Measurements from ENCODE around the gene TMEM178B. TPM values are rescaled to one million over a fixed set of nuclear protein-coding genes. Genes with fewer than 3 reads are reported as not detected.

Gene TMEM178B
- polyA plus RNA-seq, 3 donors from 2014 or later = not detected

- no peaks in the 10 kb centered on the region for H3K4me1 Mint-ChIP-seq
- H3K4me3 Mint-ChIP-seq = no peak overlapping the region
- H3K9me3 Mint-ChIP-seq = peaks cover 0 to 2% (median 0%) of the 10 kb centered on the region in 6 donors
- H3K27me3 Mint-ChIP-seq (ENCODE audit: low read depth in 3 of 3) = peaks cover 1 to 5% (median 4%) of the 10 kb centered on the region in 3 donors
- no peaks in the 10 kb centered on the region for H3K36me3 Mint-ChIP-seq
- no peak overlapping the region for H3K27ac Mint-ChIP-seq
- no peak for DNase-seq
Observed at GRCh38 chr7:141417506-141417905, 343.6 kb downstream of the TMEM178B start.

DNA sequence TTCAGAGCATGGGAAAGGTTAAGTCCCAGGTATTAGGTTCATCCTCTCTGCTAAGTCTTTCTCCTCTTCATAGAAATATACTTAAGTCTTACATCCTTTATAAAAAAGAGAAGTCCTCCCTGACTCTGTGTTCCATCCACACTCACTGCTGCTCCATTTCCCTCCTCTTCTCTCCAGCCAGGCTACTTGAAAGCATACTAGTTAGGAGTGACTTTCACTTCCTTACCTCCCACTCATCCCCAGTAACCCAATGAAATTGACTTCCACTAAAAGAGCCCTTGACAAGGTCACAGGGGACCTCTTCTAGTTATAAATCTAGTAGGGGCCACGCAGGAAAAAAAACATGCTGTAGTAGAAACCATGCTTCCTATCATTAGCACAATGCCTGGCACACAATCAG, 344.2 kb downstream of the TMEM178B start:
- H3K9me3 Mint-ChIP-seq = peaks cover 0 to 2% (median 0%) of the 10 kb centered on the region in 6 donors
- no peak for DNase-seq
- no peak overlapping the region for H3K27ac Mint-ChIP-seq
- no peaks in the 10 kb centered on the region for H3K4me1 Mint-ChIP-seq
- peaks cover 1 to 8% (median 4%) of the 10 kb centered on the region in 3 donors for H3K27me3 Mint-ChIP-seq (ENCODE audit: low read depth in 3 of 3)
- no peak overlapping the region for H3K4me3 Mint-ChIP-seq
- H3K36me3 Mint-ChIP-seq = no peaks in the 10 kb centered on the region

DNA sequence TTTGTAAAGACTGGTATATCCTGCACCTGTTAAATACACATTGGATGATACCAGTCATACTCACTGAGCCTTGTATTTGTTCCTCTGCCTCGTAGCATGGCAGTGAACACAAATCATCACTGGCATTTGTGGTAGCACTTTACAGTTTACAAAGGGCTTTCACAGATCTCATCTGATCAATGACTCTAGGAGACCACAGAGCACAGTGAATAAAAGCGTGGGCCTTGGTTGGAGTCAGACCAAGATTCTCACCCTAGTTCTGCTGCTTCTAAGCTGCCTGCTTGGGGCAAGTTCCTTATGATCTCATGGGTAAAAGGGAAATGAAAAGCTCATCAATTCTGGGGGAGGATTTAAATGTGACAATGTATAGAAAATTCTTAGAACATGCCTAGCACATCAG, 347.4 kb downstream of the TMEM178B start:
- no peak overlapping the region for H3K4me3 Mint-ChIP-seq
- no peak for DNase-seq
- H3K36me3 Mint-ChIP-seq = no peaks in the 10 kb centered on the region
- H3K4me1 Mint-ChIP-seq = no peaks in the 10 kb centered on the region
- H3K9me3 Mint-ChIP-seq = peaks cover 0 to 2% (median 0%) of the 10 kb centered on the region in 6 donors
- no peak overlapping the region for H3K27ac Mint-ChIP-seq
- peaks cover 0 to 17% (median 1%) of the 10 kb centered on the region in 3 donors for H3K27me3 Mint-ChIP-seq (ENCODE audit: low read depth in 3 of 3)

GRCh38 chr7:141427134-141427533, 353.3 kb downstream of the TMEM178B start:
- Mint-ChIP-seq H3K9me3 (peaks cover 0 to 14% (median 0%) of the 10 kb centered on the region in 6 donors), H3K4me3 (no peak overlapping the region), H3K27ac (no peak overlapping the region), H3K4me1 (no peaks in the 10 kb centered on the region), H3K27me3 (ENCODE audit: low read depth in 3 of 3) (peaks cover 3 to 17% (median 8%) of the 10 kb centered on the region in 3 donors), H3K36me3 (peaks cover 0 to 3% (median 0%) of the 10 kb centered on the region in 3 donors)
- DNase-seq = no peak

DNA sequence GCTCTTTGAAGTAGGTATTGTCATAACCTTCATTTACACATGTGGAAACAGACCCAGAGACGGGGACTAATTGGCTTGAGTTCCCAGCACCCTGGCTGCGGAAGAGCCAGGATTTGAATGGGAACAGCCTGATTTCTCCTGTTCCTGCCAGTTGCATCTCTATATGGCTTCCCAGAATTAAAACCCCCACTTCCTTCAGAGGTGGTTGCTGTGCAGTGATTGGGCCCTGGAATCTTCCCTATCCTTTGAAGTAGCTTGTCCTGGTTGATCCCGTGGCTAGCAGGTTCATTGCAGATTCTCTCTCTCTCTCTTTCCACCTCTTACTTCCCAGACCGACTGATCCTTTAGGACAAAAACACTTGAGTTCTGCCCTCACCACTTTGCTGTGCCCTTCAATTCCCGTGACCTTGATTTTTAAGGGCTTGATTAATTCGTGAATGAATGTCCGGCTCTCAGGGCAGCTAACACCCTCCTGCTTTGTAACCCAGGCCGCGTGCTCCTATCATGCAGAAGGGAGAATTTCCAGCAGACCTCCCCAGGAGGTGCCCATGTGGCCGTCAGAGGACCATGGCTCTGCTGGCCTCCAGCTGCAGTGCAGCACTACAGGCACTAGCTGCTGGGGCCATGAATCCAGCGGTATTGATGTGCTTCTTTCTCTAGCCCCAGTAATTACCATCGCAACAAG, 356.7 kb downstream of the TMEM178B start:
- Mint-ChIP-seq H3K36me3 (peaks cover 0 to 3% (median 0%) of the 10 kb centered on the region in 3 donors), H3K9me3 (peaks cover 0 to 14% (median 0%) of the 10 kb centered on the region in 6 donors), H3K4me1 (no peaks in the 10 kb centered on the region), H3K27ac (no peak overlapping the region), H3K27me3 (ENCODE audit: low read depth in 3 of 3) (peaks cover 3 to 15% (median 11%) of the 10 kb centered on the region in 3 donors), H3K4me3 (no peak overlapping the region)
- no peak for DNase-seq

GRCh38 chr7:141431140-141431479, 357.2 kb downstream of the TMEM178B start:
- H3K27me3 Mint-ChIP-seq (ENCODE audit: low read depth in 3 of 3) = peaks cover 3 to 12% (median 11%) of the 10 kb centered on the region in 3 donors
- peaks cover 0 to 14% (median 0%) of the 10 kb centered on the region in 6 donors for H3K9me3 Mint-ChIP-seq
- H3K27ac Mint-ChIP-seq = no peak overlapping the region
- no peak overlapping the region for H3K4me3 Mint-ChIP-seq
- no peak for DNase-seq
- H3K4me1 Mint-ChIP-seq = no peaks in the 10 kb centered on the region
- peaks cover 0 to 3% (median 0%) of the 10 kb centered on the region in 3 donors for H3K36me3 Mint-ChIP-seq

- H3K4me3 Mint-ChIP-seq = no peak overlapping the region
- DNase-seq = no peak
- no peaks in the 10 kb centered on the region for H3K4me1 Mint-ChIP-seq
- peaks cover 0 to 9% (median 0%) of the 10 kb centered on the region in 6 donors for H3K9me3 Mint-ChIP-seq
- H3K27ac Mint-ChIP-seq = no peak overlapping the region
- H3K27me3 Mint-ChIP-seq (ENCODE audit: low read depth in 3 of 3) = peaks cover 3 to 11% (median 8%) of the 10 kb centered on the region in 3 donors
- H3K36me3 Mint-ChIP-seq = peaks cover 0 to 3% (median 0%) of the 10 kb centered on the region in 3 donors
Observed at GRCh38 chr7:141431711-141432110, 357.8 kb downstream of the TMEM178B start.

- Mint-ChIP-seq H3K27ac (no peak overlapping the region), H3K27me3 (ENCODE audit: low read depth in 3 of 3) (peaks cover 5 to 11% (median 8%) of the 10 kb centered on the region in 3 donors), H3K4me1 (no peaks in the 10 kb centered on the region), H3K4me3 (no peak overlapping the region), H3K36me3 (peaks cover 0 to 1% (median 0%) of the 10 kb centered on the region in 3 donors), H3K9me3 (no peaks in the 10 kb centered on the region)
- DNase-seq = no peak
Observed at GRCh38 chr7:141433698-141434097, 359.8 kb downstream of the TMEM178B start.

GRCh38 chr7:141436139-141436538, 362.3 kb downstream of the TMEM178B start:
- DNase-seq = no peak
- Mint-ChIP-seq H3K4me1 (no peaks in the 10 kb centered on the region), H3K27ac (no peak overlapping the region), H3K4me3 (no peak overlapping the region), H3K9me3 (no peaks in the 10 kb centered on the region), H3K27me3 (ENCODE audit: low read depth in 3 of 3) (peaks cover 3 to 6% (median 5%) of the 10 kb centered on the region in 3 donors), H3K36me3 (no peaks in the 10 kb centered on the region)

GRCh38 chr7:141436575-141437075, 362.8 kb downstream of the TMEM178B start:
- no peak for DNase-seq
- no peaks in the 10 kb centered on the region for H3K36me3 Mint-ChIP-seq
- H3K27me3 Mint-ChIP-seq (ENCODE audit: low read depth in 3 of 3) = peaks cover 3 to 6% (median 4%) of the 10 kb centered on the region in 3 donors
- no peaks in the 10 kb centered on the region for H3K4me1 Mint-ChIP-seq
- H3K27ac Mint-ChIP-seq = no peak overlapping the region
- H3K4me3 Mint-ChIP-seq = no peak overlapping the region
- no peaks in the 10 kb centered on the region for H3K9me3 Mint-ChIP-seq

DNA sequence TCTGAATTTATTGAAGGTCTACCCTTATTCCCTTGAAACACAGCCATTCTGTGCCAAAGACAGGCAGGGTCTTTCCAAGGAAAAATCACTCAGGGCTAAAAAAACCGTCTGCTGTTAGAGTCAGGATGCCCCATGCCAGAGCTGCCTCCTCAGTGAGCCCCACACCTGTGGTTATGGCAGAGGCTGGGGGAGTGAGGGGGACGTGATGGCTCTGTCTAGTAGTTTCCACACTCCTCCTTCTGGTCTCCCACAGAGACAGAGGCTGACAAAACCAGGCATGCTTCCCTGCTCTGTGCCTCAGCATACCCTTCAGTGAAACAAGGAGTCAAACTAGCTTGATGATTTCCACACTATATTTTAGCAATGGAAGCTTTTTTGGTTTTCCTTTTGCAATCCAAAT, 365.3 kb downstream of the TMEM178B start:
- H3K27me3 Mint-ChIP-seq (ENCODE audit: low read depth in 3 of 3) = peaks cover 5 to 6% (median 6%) of the 10 kb centered on the region in 3 donors
- no peak for DNase-seq
- H3K27ac Mint-ChIP-seq = no peak overlapping the region
- H3K4me1 Mint-ChIP-seq = no peaks in the 10 kb centered on the region
- H3K4me3 Mint-ChIP-seq = no peak overlapping the region
- no peaks in the 10 kb centered on the region for H3K36me3 Mint-ChIP-seq
- H3K9me3 Mint-ChIP-seq = no peaks in the 10 kb centered on the region

GRCh38 chr7:141439776-141440175, 365.9 kb downstream of the TMEM178B start:
- H3K27ac Mint-ChIP-seq = no peak overlapping the region
- H3K27me3 Mint-ChIP-seq (ENCODE audit: low read depth in 3 of 3) = peaks cover 2 to 6% (median 5%) of the 10 kb centered on the region in 3 donors
- no peaks in the 10 kb centered on the region for H3K36me3 Mint-ChIP-seq
- H3K9me3 Mint-ChIP-seq = no peaks in the 10 kb centered on the region
- DNase-seq = no peak
- no peak overlapping the region for H3K4me3 Mint-ChIP-seq
- no peaks in the 10 kb centered on the region for H3K4me1 Mint-ChIP-seq

GRCh38 chr7:141441837-141442627, 368.2 kb downstream of the TMEM178B start:
- no peaks in the 10 kb centered on the region for H3K4me1 Mint-ChIP-seq
- no peak overlapping the region for H3K27ac Mint-ChIP-seq

DNA sequence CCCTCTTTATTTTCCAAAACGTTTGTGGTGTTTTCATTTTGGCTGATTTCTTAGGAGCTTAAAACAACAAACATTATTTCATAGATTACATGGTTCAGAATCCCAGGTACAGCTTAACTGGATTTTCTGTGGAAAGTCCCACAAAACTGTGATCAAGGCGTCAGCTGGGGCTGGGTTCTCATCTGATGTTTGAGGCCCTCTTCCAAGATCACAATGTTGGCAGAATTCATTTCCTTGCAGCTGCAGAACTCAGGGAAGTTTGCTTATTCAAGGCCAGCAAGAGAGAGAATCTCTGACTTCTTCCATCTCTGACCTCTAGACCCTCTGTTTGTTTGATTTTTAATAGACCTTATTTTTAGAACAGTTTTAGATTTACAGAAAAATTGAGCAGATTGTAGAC, 368.9 kb downstream of the TMEM178B start:
- H3K4me1 Mint-ChIP-seq = no peaks in the 10 kb centered on the region
- no peak overlapping the region for H3K27ac Mint-ChIP-seq
- DNase-seq = no peak
- no peaks in the 10 kb centered on the region for H3K36me3 Mint-ChIP-seq
- H3K4me3 Mint-ChIP-seq = no peak overlapping the region
- H3K9me3 Mint-ChIP-seq = no peaks in the 10 kb centered on the region
- peaks cover 4 to 8% (median 7%) of the 10 kb centered on the region in 3 donors for H3K27me3 Mint-ChIP-seq (ENCODE audit: low read depth in 3 of 3)

More at GRCh38 chr7:141441837-141442627, 368.2 kb downstream of the TMEM178B start:
- H3K9me3 Mint-ChIP-seq = no peaks in the 10 kb centered on the region
- H3K36me3 Mint-ChIP-seq = no peaks in the 10 kb centered on the region
- H3K4me3 Mint-ChIP-seq = no peak overlapping the region
- DNase-seq = no peak
- H3K27me3 Mint-ChIP-seq (ENCODE audit: low read depth in 3 of 3) = peaks cover 4 to 7% (median 6%) of the 10 kb centered on the region in 3 donors

Measured in immature natural killer cell (primary cell).